GM12878 (cell line): Measurements from ENCODE around the gene OTOP3. TPM values are rescaled to one million over a fixed set of nuclear protein-coding genes. Genes with fewer than 3 reads are reported as not detected.

Source experiments
- ATAC-seq: fragments of 200-7000 bp; cut with Tn5 transposase; 3 replicates; pipeline ENCODE4 v1.9.1; 2020; ENCODE audit warnings: mild to moderate bottlenecking, moderate library complexity
- BruUV-seq: library from RNA; stranded (reverse); fragments of 400-500 nt; replicated peaks from 2 replicates; lab custom pipeline; 2021; lab: Mats Ljungman, UMichigan
- CTCF ChIA-PET: fragments of 300-600 bp; sonication (Branson Sonifier 250); formaldehyde crosslinking; extraction: SDS; loops from one replicate; lab custom pipeline; 2021; ENCODE audit warnings: inconsistent platforms; lab: Yijun Ruan, JAX
- POLR2A ChIA-PET: fragments of 350-600 bp; formaldehyde crosslinking; extraction: SDS; loops from one replicate; lab custom pipeline; 2021; ENCODE audit warnings: inconsistent platforms; lab: Charles Lee
- RAD21 ChIA-PET: fragments of 300-600 bp; sonication (Branson Sonifier 250); formaldehyde crosslinking; loops from one replicate; lab custom pipeline; 2023; ENCODE audit warnings: antibody characterized with exemption; ENCODE audit not compliant: unreplicated experiment; lab: Charles Lee
- SMC1A ChIA-PET: fragments of 300-600 bp; sonication (Branson Sonifier 250); formaldehyde crosslinking; loops from one replicate; lab custom pipeline; 2023; ENCODE audit not compliant: unreplicated experiment, uncharacterized antibody; lab: Charles Lee
- DNase-seq: peaks from one replicate; pipeline ENCODE4 v3.0.0-alpha.2; 2011; ENCODE audit warnings: low read depth, low spot score
- FAIRE-seq: peaks from 3 replicates; lab custom pipeline; 2011; peaks lifted over from hg19 to GRCh38; lab: Jason Lieb, UNC
- H2AFZ ChIP-seq: 2 replicates; pipeline ENCODE4 v1.6.0; 2011; ENCODE audit warnings: low read depth, low read length, control low read depth; ENCODE audit not compliant: control insufficient read depth
- H3K27ac ChIP-seq: 2 replicates; pipeline ENCODE4 v1.5.1; 2011; ENCODE audit warnings: control low read depth; ENCODE audit not compliant: control insufficient read depth, insufficient read depth
- H3K27me3 ChIP-seq, 2 experiments: replicated peaks in 1 of 2; 2 replicates each; pipeline versions ENCODE4 v1.6.0 to v1.6.1; 2011; ENCODE audit warnings: low read length in 1 of 2; ENCODE audit not compliant: control insufficient read depth in 2 of 2, insufficient read depth in 2 of 2
- H3K36me3 ChIP-seq, 2 experiments: 2 replicates each; pipeline ENCODE4 v1.5.1; 2011; ENCODE audit warnings: low read length in 1 of 2; ENCODE audit not compliant: control insufficient read depth in 2 of 2, insufficient read depth in 2 of 2
- H3K4me1 ChIP-seq: 2 replicates; pipeline ENCODE4 v1.6.1; 2011; ENCODE audit warnings: mild to moderate bottlenecking, low read length, moderate library complexity, mixed read lengths; ENCODE audit not compliant: control insufficient read depth, insufficient read depth
- H3K4me2 ChIP-seq: 2 replicates; pipeline ENCODE4 v1.6.0; 2011; ENCODE audit warnings: control low read depth; ENCODE audit not compliant: control insufficient read depth, insufficient read depth
- H3K4me3 ChIP-seq: fragments of 200-600 bp; sonication (generic); 2 replicates; pipeline ENCODE4 v1.5.1; 2016
- H3K79me2 ChIP-seq: 2 replicates; pipeline ENCODE4 v1.6.0; 2011; ENCODE audit warnings: low read length; ENCODE audit not compliant: control insufficient read depth, insufficient read depth
- H3K9ac ChIP-seq: 2 replicates; pipeline ENCODE4 v1.8.0; 2011; ENCODE audit warnings: low read length, control low read depth, mixed read lengths; ENCODE audit not compliant: control insufficient read depth, insufficient read depth
- H3K9me3 ChIP-seq: replicated peaks from 3 replicates; pipeline ENCODE4 v1.5.1; 2011; ENCODE audit warnings: mild to moderate bottlenecking, low read length; ENCODE audit not compliant: control insufficient read depth, insufficient read depth
- H4K20me1 ChIP-seq: 2 replicates; pipeline ENCODE4 v1.6.0; 2011; ENCODE audit not compliant: control insufficient read depth, insufficient read depth
- ATF7 ChIP-seq: fragments of 450-650 bp; IDR thresholded peaks from 2 replicates; pipeline ENCODE4 v1.6.1; 2016; ENCODE audit warnings: low read depth, mild to moderate bottlenecking
- CHD1 ChIP-seq: IDR thresholded peaks from 2 replicates; pipeline ENCODE4 v1.6.1; 2012; ENCODE audit warnings: low read depth, low read length, improper control_type of control experiment
- CHD2 ChIP-seq: IDR thresholded peaks from 2 replicates; pipeline ENCODE4 v1.6.1; 2011; ENCODE audit warnings: low read depth, low read length, improper control_type of control experiment, borderline replicate concordance
- FOXK2 ChIP-seq: fragments of 450-650 bp; IDR thresholded peaks from 2 replicates; pipeline ENCODE4 v1.6.1; 2017; ENCODE audit warnings: mild to moderate bottlenecking, moderate library complexity
- GABPA ChIP-seq: IDR thresholded peaks from 2 replicates; pipeline ENCODE4 v1.6.1; 2014; ENCODE audit warnings: antibody characterized with exemption, low read depth, mild to moderate bottlenecking, inconsistent platforms
- HSF1 ChIP-seq: fragments of 150-350 bp; IDR thresholded peaks from 2 replicates; pipeline ENCODE4 v1.6.1; 2014; ENCODE audit warnings: mild to moderate bottlenecking, low read depth, low read length
- MEF2B ChIP-seq: fragments of 450-650 bp; IDR thresholded peaks from 2 replicates; pipeline ENCODE4 v1.6.1; 2018; ENCODE audit warnings: mild to moderate bottlenecking, moderate library complexity; ENCODE audit not compliant: partially characterized antibody, poor library complexity, severe bottlenecking
- NFIC ChIP-seq: IDR thresholded peaks from 2 replicates; pipeline ENCODE4 v1.6.1; 2012; ENCODE audit warnings: low read depth, mild to moderate bottlenecking, inconsistent platforms, low read length, moderate library complexity
- NR2F1 ChIP-seq: fragments of 450-650 bp; conservative IDR thresholded peaks from 2 replicates; pipeline ENCODE4 v1.6.1; 2017; ENCODE audit warnings: mild to moderate bottlenecking
- NRF1 ChIP-seq: conservative IDR thresholded peaks from 2 replicates; pipeline ENCODE4 v1.6.1; 2011; ENCODE audit warnings: mild to moderate bottlenecking, low read depth, low read length, improper control_type of control experiment
- PML ChIP-seq: IDR thresholded peaks from 2 replicates; pipeline ENCODE4 v1.6.1; 2012; ENCODE audit warnings: low read length, inconsistent platforms
- RAD21 ChIP-seq: IDR thresholded peaks from 2 replicates; pipeline ENCODE4 v1.6.1; 2011; ENCODE audit warnings: mild to moderate bottlenecking, low read depth, low read length, moderate library complexity; ENCODE audit not compliant: insufficient read depth
- RELB ChIP-seq: fragments of 450-650 bp; IDR thresholded peaks from 2 replicates; pipeline ENCODE4 v1.6.1; 2017; ENCODE audit warnings: low read depth, mild to moderate bottlenecking, moderate library complexity
- SIX5 ChIP-seq: IDR thresholded peaks from 2 replicates; pipeline ENCODE4 v1.6.1; 2011; ENCODE audit warnings: mild to moderate bottlenecking, low read depth, low read length, moderate library complexity; ENCODE audit not compliant: severe bottlenecking
- SRF ChIP-seq, 2 experiments: IDR thresholded peaks; 2 replicates each; pipeline ENCODE4 v1.6.1; 2011; ENCODE audit warnings: low read depth in 2 of 2, low read length in 2 of 2, mild to moderate bottlenecking in 1 of 2, moderate library complexity in 1 of 2
- TCF3 ChIP-seq: IDR thresholded peaks from 2 replicates; pipeline ENCODE4 v1.6.1; 2012; ENCODE audit warnings: low read depth, mild to moderate bottlenecking, low read length, borderline replicate concordance; ENCODE audit not compliant: insufficient read depth
- USF1 ChIP-seq: IDR thresholded peaks from 2 replicates; pipeline ENCODE4 v1.6.1; 2011; ENCODE audit warnings: borderline replicate concordance, low read depth, mild to moderate bottlenecking, moderate library complexity, mixed read lengths, low read length; ENCODE audit not compliant: insufficient read depth; ENCODE audit errors: extremely low read length
- ZBTB40 ChIP-seq: fragments of 450-650 bp; IDR thresholded peaks from 2 replicates; pipeline ENCODE4 v1.6.1; 2016; ENCODE audit warnings: mild to moderate bottlenecking, moderate library complexity, borderline replicate concordance
- WGBS: methylation state at CpG from one replicate; pipeline ENCODE4 v1.1.6; 2016; ENCODE audit warnings: low lambda C conversion rate; ENCODE audit not compliant: insufficient replicate concordance, insufficient coverage; ENCODE audit errors: missing lambda C conversion rate; 5-methylcytosine and 5-hydroxymethylcytosine counted together
- in situ Hi-C: fragments of 300-500 bp; cut with MboI; formaldehyde crosslinking; loops from 9 replicates; pipeline ENCODE4 v1.14.3; 2018; ENCODE audit warnings: mixed read lengths
- intact Hi-C: fragments of 100-400 bp; cut with micrococcal nuclease; formaldehyde crosslinking; loops from one replicate; pipeline ENCODE4 v1.14.2; 2022; ENCODE audit not compliant: unreplicated experiment
- polyA plus RNA-seq, 11 experiments: library from polyadenylated mRNA; depleted of rRNA in 4 of 11; unstranded in 6 of 11; stranded (reverse) in 5 of 11; fragments of >200 nt; fragmentation: Nextera tagmentation in 4 of 11; fragmentation: Illumina TruSeq in 1 of 11; extraction: Ambion mirVana in 4 of 11; extraction: Trizol in 1 of 11; gene quantifications; 1 replicate in 1 of 11; 2 replicates in 10 of 11; pipeline versions ENCODE4 v1.2.1 to v1.2.3, GENCODE V29; 2011 to 2016; ENCODE audit warnings: inconsistent platforms in 2 of 11, missing spikeins in 2 of 11, low read depth in 1 of 11
- total RNA-seq, 4 experiments: library from RNA; depleted of rRNA in 3 of 4; stranded (reverse); fragments of >200 nt in 3 of 4; fragmentation: Illumina TruSeq in 1 of 4; extraction: Trizol in 1 of 4; gene quantifications; 2 replicates each; pipeline versions ENCODE4 v1.2.1 to v1.2.3, GENCODE V29; 2013 to 2021

OTOP3 gene
- total and polyA plus RNA-seq, 10 of the 15 experiments (the other 5 are each of a cell fraction or from before 2014, with no cell fraction given), result 0.03 to 0.06 TPM; not detected in 8

- H3K36me3 ChIP-seq, result no peaks in the 10 kb centered on the region
- H4K20me1 ChIP-seq, result no peaks in the 10 kb centered on the region
- H3K9ac ChIP-seq, result no peak overlapping the region
- H3K27me3 ChIP-seq, result peaks cover 2 to 4% of the 10 kb centered on the region in 2 experiments
- no peak overlapping the region for H3K4me2 ChIP-seq
- no peak for FAIRE-seq
- in situ Hi-C loops, result no loop called here
- no TSS peak for BruUV-seq
- ChIA-PET POLR2A (no interaction called here), SMC1A (no interaction called here), RAD21 (interaction anchor here (1.3 kb wide), 1 partner anchor 67 kb away, joined by 3 read pairs; no protein-coding TSS in a partner anchor), CTCF (no interaction called here)
- no peak overlapping the region for H3K4me3 ChIP-seq
- intact Hi-C loops, result no loop called here
- no peaks in the 10 kb centered on the region for H3K9me3 ChIP-seq
- H2AFZ ChIP-seq, result no peak overlapping the region
- no peaks in the 10 kb centered on the region for H3K79me2 ChIP-seq
- WGBS, result 55% methylated on average over 7 of the region's 7 CpGs
- no peak for ATAC-seq
- H3K4me1 ChIP-seq, result no peaks in the 10 kb centered on the region
- DNase-seq, result no peak
- H3K27ac ChIP-seq, result no peak overlapping the region
- TF ChIP-seq TCF3 (no peak), NRF1 (no peak), RAD21 (no peak), RELB (no peak), USF1 (no peak), CHD1 (no peak), FOXK2 (no peak), NR2F1 (no peak), MEF2B (no peak), HSF1 (no peak), ZBTB40 (no peak), ATF7 (no peak), PML (no peak), CHD2 (no peak), NFIC (no peak), SRF (IDR thresholded peaks at IDR 0.05; ENCODE audit: low read depth in 2 of 2, low read length in 2 of 2) (no peak), GABPA (no peak), SIX5 (no peak)
Observed at GRCh38 chr17:74890554-74890953, 45.1 kb upstream of the OTOP3 start.
